Hepatocyte (in vitro differentiated cells): ENCODE measurements around the gene ZKSCAN2.

Experiments
- EZH2 ChIP-seq: fragments of 200-600 bp; sonication (generic); IDR thresholded peaks from 2 replicates; pipeline ENCODE4 v1.6.1; 2016; ENCODE audit warnings: antibody characterized with exemption, mild to moderate bottlenecking, borderline replicate concordance
- EZH2phosphoT487 ChIP-seq: fragments of 200-600 bp; sonication (generic); IDR thresholded peaks from one replicate; pipeline ENCODE4 v1.6.1; 2018; ENCODE audit warnings: antibody characterized with exemption, mild to moderate bottlenecking, low read depth, moderate library complexity; ENCODE audit not compliant: unreplicated experiment, severe bottlenecking
- TF ChIP-seq, protein P1 (sequence below): fragments of 200-600 bp; sonication (generic); IDR thresholded peaks from 2 replicates; pipeline ENCODE4 v1.5.1; 2016; ENCODE audit warnings: antibody characterized with exemption, mild to moderate bottlenecking; ENCODE audit not compliant: poor library complexity

DNA sequence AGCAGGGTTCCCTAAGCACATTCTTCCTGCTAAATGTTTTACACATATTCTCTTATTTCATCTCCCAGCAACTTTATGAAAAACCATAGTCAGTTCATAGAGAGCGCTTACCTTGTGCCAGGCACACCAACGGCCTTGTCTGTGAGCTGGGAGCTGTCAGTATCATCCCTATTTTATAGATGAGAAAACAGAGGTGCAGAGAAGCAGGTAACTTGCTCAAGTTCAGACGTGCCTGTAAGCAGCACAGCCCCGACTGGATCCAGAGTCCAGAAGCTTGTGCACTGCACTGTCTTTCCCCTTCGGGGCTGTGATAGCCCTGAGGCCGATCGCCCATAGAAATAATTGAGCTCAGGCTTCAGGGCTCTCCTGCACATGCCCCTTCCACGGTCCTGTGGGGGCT lies 34.7 kb downstream of the ZKSCAN2 start:
- TF ChIP-seq EZH2phosphoT487 (no peak), EZH2 (no peak)
- TF ChIP-seq, protein P1, sequence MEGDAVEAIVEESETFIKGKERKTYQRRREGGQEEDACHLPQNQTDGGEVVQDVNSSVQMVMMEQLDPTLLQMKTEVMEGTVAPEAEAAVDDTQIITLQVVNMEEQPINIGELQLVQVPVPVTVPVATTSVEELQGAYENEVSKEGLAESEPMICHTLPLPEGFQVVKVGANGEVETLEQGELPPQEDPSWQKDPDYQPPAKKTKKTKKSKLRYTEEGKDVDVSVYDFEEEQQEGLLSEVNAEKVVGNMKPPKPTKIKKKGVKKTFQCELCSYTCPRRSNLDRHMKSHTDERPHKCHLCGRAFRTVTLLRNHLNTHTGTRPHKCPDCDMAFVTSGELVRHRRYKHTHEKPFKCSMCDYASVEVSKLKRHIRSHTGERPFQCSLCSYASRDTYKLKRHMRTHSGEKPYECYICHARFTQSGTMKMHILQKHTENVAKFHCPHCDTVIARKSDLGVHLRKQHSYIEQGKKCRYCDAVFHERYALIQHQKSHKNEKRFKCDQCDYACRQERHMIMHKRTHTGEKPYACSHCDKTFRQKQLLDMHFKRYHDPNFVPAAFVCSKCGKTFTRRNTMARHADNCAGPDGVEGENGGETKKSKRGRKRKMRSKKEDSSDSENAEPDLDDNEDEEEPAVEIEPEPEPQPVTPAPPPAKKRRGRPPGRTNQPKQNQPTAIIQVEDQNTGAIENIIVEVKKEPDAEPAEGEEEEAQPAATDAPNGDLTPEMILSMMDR: no peak
